Measurements from ENCODE around the gene PDE4B. TPM values are rescaled to one million over a fixed set of nuclear protein-coding genes. Genes with fewer than 3 reads are reported as not detected.

The PDE4B gene
- polyA plus RNA-seq, 1 experiment, result 20.6 TPM

DNA sequence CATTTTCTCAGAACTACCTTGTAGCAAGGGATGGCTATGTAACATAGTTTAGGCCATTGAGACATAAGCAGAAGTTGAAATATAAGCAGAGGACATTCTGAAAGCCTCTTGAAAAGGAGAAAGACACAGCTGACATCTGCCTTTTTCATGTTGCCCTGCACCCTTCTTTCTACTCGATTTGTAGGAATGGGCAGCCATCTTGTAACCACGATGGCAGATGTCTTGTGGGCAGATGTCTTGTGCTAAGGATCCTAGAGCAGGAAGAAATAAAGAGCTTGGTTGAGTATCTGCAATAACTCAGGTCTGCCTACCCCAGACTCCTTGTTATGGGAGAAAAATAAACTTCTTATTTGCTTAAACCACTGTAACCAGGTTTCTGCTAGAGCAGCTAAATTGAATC lies 351.0 kb downstream of the PDE4B start:
- Histone ChIP-seq H3K36me3 (ENCODE audit: control insufficient read depth, insufficient read depth, low read length) (no peaks in the 10 kb centered on the region), H3K4me3 (ENCODE audit: low read depth, low read length) (no peak overlapping the region), H3K27me3 (ENCODE audit: control insufficient read depth, insufficient read depth, low read length) (no peaks in the 10 kb centered on the region)
- CTCF ChIA-PET, result no interaction called here
- DNase-seq (ENCODE audit: low read depth), result no peak
- POLR2A ChIA-PET, result no interaction called here
- TF ChIP-seq, protein P1, sequence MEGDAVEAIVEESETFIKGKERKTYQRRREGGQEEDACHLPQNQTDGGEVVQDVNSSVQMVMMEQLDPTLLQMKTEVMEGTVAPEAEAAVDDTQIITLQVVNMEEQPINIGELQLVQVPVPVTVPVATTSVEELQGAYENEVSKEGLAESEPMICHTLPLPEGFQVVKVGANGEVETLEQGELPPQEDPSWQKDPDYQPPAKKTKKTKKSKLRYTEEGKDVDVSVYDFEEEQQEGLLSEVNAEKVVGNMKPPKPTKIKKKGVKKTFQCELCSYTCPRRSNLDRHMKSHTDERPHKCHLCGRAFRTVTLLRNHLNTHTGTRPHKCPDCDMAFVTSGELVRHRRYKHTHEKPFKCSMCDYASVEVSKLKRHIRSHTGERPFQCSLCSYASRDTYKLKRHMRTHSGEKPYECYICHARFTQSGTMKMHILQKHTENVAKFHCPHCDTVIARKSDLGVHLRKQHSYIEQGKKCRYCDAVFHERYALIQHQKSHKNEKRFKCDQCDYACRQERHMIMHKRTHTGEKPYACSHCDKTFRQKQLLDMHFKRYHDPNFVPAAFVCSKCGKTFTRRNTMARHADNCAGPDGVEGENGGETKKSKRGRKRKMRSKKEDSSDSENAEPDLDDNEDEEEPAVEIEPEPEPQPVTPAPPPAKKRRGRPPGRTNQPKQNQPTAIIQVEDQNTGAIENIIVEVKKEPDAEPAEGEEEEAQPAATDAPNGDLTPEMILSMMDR (IDR thresholded peaks at IDR 0.05; ENCODE audit: insufficient read depth, low read depth, low read length), result no peak

DNA sequence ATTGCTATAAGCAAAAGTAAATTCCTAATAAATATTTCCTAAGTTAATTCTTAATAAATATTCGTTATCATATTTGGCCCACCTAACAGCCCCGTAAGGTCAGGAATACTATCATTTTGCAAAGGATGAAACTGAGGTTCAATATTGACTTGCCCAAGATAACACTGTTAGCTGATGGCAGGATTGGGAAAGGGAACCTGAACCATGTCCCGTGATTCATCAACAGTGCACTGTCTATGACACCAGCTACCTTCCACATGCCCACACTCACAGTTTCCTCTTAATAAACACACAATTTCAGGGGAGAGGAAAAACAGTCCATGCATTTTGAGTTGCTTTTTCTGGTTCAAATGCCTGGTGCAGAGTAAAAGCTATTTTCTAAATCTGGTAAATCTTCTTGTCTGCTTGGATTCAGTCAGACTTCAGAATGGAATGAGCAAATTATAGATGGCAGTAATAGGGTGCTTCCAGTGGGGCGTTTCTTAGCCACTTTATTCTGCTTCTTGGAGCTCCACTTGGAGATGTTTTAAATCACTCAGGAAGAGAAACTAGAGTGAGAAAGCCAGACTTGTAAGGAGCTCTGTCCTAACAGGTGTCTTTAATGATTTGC lies 354.6 kb downstream of the PDE4B start:
- H3K27me3 ChIP-seq (ENCODE audit: control insufficient read depth, insufficient read depth, low read length), result no peaks in the 10 kb centered on the region
- H3K4me3 ChIP-seq (ENCODE audit: low read depth, low read length), result no peak overlapping the region
- POLR2A ChIA-PET, result no interaction called here
- no peaks in the 10 kb centered on the region for H3K36me3 ChIP-seq (ENCODE audit: control insufficient read depth, insufficient read depth, low read length)
- TF ChIP-seq, protein P1 (IDR thresholded peaks at IDR 0.05; ENCODE audit: insufficient read depth, low read depth, low read length), result no peak
- CTCF ChIA-PET, result interaction anchor here (0.6 kb wide), 1 partner anchor 299 kb away, joined by 3 read pairs; no protein-coding TSS in a partner anchor
- no peak for DNase-seq (ENCODE audit: low read depth)

DNA sequence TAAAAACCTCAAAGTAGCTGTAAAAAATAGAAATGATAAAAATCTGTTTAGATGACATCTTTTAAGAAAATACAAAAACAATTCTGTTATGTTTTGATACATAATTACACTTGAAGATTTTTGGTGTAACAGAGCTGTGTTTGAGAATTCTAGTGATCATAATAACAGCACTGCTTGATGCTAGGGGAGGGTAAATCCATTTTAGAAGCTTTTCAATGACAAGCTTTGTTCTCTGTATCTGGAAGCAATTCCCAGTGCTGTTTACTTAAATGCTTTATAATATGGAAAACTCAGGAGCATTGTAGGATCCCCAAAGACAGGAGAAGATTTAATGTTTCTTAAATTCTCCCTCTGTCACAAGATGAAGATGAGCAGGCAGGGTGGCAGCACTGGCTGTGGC lies 359.3 kb downstream of the PDE4B start:
- TF ChIP-seq, protein P1 (IDR thresholded peaks at IDR 0.05; ENCODE audit: insufficient read depth, low read depth, low read length), result no peak
- ChIA-PET POLR2A (no interaction called here), CTCF (interaction anchor here (1.0 to 1.1 kb wide), 2 partner anchors 9 to 90 kb away, joined by 3 to 4 read pairs; no protein-coding TSS in a partner anchor)
- Histone ChIP-seq H3K27me3 (ENCODE audit: control insufficient read depth, insufficient read depth, low read length) (peaks cover 2% of the 10 kb centered on the region), H3K36me3 (ENCODE audit: control insufficient read depth, insufficient read depth, low read length) (no peaks in the 10 kb centered on the region), H3K4me3 (ENCODE audit: low read depth, low read length) (no peak overlapping the region)
- DNase-seq (ENCODE audit: low read depth), result no peak

DNA sequence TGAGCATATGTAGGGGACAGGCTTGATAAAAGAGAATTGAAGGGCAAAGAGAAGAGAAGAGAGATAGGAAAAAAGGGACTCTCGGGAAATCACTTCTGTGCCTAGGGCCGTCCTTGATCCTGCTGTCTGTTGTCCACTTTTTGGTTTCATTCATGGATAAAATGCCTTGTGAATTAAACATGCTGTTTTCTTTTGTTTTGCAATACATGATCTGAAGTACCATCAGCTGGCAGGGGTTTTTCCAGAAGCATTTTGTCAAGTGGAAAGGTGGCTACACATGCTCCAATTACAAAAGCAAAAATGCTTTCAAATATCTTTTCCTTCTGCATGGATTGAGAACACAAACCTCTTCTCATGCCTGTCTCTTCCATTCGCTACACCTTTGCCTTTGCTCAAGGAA lies 361.7 kb downstream of the PDE4B start:
- no peaks in the 10 kb centered on the region for H3K36me3 ChIP-seq (ENCODE audit: control insufficient read depth, insufficient read depth, low read length)
- no peak for DNase-seq (ENCODE audit: low read depth)
- ChIA-PET POLR2A (no interaction called here), CTCF (no interaction called here)
- TF ChIP-seq, protein P1 (IDR thresholded peaks at IDR 0.05; ENCODE audit: insufficient read depth, low read depth, low read length), result no peak
- no peak overlapping the region for H3K4me3 ChIP-seq (ENCODE audit: low read depth, low read length)
- peaks cover 2% of the 10 kb centered on the region for H3K27me3 ChIP-seq (ENCODE audit: control insufficient read depth, insufficient read depth, low read length)

DNA sequence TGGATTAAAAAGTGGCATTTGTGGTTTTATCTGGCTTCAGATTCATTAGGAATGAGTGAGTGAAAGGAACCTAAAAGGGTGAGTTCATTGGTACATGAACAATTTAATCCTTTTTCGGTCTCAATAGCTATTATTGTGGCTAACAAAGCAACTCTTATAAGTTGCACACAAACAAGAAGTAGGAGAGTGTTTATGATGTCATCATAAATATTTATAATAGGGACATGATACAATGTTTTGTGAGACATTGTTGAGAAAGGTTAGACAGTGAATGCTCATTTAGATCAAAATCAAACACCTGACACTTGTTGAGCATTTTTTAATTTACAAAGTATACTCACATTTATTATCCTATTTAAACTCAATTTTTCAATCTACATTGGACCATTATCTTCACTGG lies 363.4 kb downstream of the PDE4B start:
- TF ChIP-seq, protein P1 (IDR thresholded peaks at IDR 0.05; ENCODE audit: insufficient read depth, low read depth, low read length), result no peak
- no peak overlapping the region for H3K4me3 ChIP-seq (ENCODE audit: low read depth, low read length)
- CTCF ChIA-PET, result no interaction called here
- DNase-seq (ENCODE audit: low read depth), result no peak
- peaks cover 2% of the 10 kb centered on the region for H3K27me3 ChIP-seq (ENCODE audit: control insufficient read depth, insufficient read depth, low read length)
- H3K36me3 ChIP-seq (ENCODE audit: control insufficient read depth, insufficient read depth, low read length), result no peaks in the 10 kb centered on the region
- POLR2A ChIA-PET, result no interaction called here
